Karpas-422 (cell line): ENCODE measurements around the gene PCDHA2. TPM values are rescaled to one million over a fixed set of nuclear protein-coding genes. Genes with fewer than 3 reads are reported as not detected.

Experiments
- DNase-seq: peaks from one replicate; pipeline ENCODE4 v3.0.0-alpha.2; 2015
- H2AFZ ChIP-seq: fragments of 200-600 bp; sonication (generic); 2 replicates; pipeline ENCODE4 v1.6.1; 2014; ENCODE audit warnings: antibody characterized with exemption, low read length, mixed read lengths
- H3K27ac ChIP-seq: fragments of 200-600 bp; sonication (generic); 2 replicates; pipeline ENCODE4 v1.5.1; 2014; ENCODE audit warnings: mild to moderate bottlenecking, low read length, moderate library complexity
- H3K27me3 ChIP-seq: fragments of 200-600 bp; sonication (generic); 2 replicates; pipeline ENCODE4 v1.6.1; 2014; ENCODE audit warnings: low read length, mixed read lengths
- H3K36me3 ChIP-seq: fragments of 200-600 bp; sonication (generic); 2 replicates; pipeline ENCODE4 v1.6.1; 2014; ENCODE audit warnings: low read length, mixed read lengths; ENCODE audit not compliant: insufficient read depth
- H3K4me1 ChIP-seq: fragments of 200-600 bp; sonication (generic); 2 replicates; pipeline ENCODE4 v1.6.1; 2014; ENCODE audit warnings: mild to moderate bottlenecking, low read length, mixed read lengths
- H3K4me2 ChIP-seq: fragments of 200-600 bp; sonication (generic); 2 replicates; pipeline ENCODE4 v1.6.1; 2014; ENCODE audit warnings: low read length, low read depth, mild to moderate bottlenecking; ENCODE audit not compliant: poor library complexity, severe bottlenecking
- H3K4me3 ChIP-seq: fragments of 200-600 bp; sonication (generic); 2 replicates; pipeline ENCODE4 v1.5.1; 2014; ENCODE audit warnings: mild to moderate bottlenecking, antibody characterized with exemption, low read length, mixed read lengths
- H3K79me2 ChIP-seq: fragments of 200-600 bp; sonication (generic); 2 replicates; pipeline ENCODE4 v1.6.1; 2014; ENCODE audit warnings: mild to moderate bottlenecking, low read length, mixed read lengths
- H3K9ac ChIP-seq: fragments of 200-600 bp; sonication (generic); 2 replicates; pipeline ENCODE4 v1.6.0; 2014; ENCODE audit warnings: low read length
- H3K9me2 ChIP-seq: fragments of 200-600 bp; sonication (generic), shearing (Covaris generic); replicated peaks from 2 replicates; pipeline ENCODE4 v1.6.0; 2014; ENCODE audit warnings: mild to moderate bottlenecking, low read length, moderate library complexity; ENCODE audit not compliant: insufficient read depth
- H3K9me3 ChIP-seq: fragments of 300-700, 200-600 bp; sonication (generic); 2 replicates; pipeline ENCODE4 v1.6.1; 2014; ENCODE audit warnings: low read length, mixed read lengths
- H4K20me1 ChIP-seq: fragments of 200-600 bp; sonication (generic); 2 replicates; pipeline ENCODE4 v1.6.1; 2014; ENCODE audit warnings: mild to moderate bottlenecking, antibody characterized with exemption, low read length, low read depth; ENCODE audit not compliant: insufficient read depth
- total RNA-seq: library from RNA; depleted of rRNA; stranded (reverse); fragments of >200 nt; shearing (Covaris generic); gene quantifications from 2 replicates; pipeline ENCODE4 v1.2.3, GENCODE V29; 2014; ENCODE audit warnings: low replicate concordance; rRNA removed

PCDHA2 gene
- total RNA-seq, 1 experiment from 2014 or later, result not detected

DNA sequence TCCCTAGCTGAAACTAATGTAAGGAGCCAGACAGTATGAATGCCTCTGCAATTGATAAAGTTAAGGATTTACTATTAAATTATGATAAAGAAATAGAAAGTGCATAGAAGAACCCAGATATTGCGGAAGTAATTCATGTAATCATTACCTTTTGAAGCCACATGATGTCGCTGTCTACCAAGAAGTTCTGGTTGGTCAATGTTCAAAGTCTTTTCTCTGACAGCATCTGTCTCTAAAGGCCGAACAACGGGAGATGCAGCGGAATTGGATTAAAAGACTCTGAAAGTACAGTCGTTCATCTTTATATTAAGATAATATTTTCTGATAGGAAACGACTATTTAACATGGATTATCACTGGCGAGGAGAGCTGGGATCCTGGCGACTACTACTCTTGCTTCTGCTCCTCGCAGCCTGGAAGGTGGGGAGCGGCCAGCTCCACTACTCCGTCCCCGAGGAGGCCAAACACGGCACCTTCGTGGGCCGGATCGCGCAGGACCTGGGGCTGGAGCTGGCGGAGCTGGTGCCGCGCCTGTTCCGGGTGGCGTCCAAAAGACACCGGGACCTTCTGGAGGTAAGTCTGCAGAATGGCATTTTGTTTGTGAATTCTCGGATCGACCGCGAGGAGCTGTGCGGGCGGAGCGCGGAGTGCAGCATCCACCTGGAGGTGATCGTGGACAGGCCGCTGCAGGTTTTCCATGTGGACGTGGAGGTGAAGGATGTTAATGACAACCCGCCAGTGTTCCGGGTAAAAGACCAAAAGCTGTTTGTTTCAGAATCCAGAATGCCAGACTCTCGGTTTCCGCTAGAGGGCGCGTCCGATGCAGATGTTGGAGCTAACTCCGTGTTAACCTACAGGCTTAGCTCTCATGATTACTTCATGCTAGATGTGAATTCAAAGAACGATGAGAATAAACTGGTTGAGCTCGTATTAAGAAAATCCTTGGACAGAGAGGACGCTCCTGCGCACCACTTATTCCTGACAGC lies 46.6 kb downstream of the PCDHA2 start, which contains the start of gene PCDHA8:
Gene PCDHA8 (plus strand): TSS at position 210 of the 985 bp plus-strand sequence. CDS start 135 bp downstream, at position 345.
- Histone ChIP-seq H3K9ac (no peak within 1 kb of the TSS), H3K9me2 (no peaks in the 10 kb centered on the region), H3K36me3 (no peaks in the 10 kb centered on the region), H3K27ac (no peak within 1 kb of the TSS), H3K4me3 (no peak within 1 kb of the TSS), H3K27me3 (no peaks in the 10 kb centered on the region), H3K4me2 (peak within 1 kb of the TSS; percentile 28), H2AFZ (no peak within 1 kb of the TSS), H4K20me1 (no peaks in the 10 kb centered on the region), H3K79me2 (no peaks in the 10 kb centered on the region), H3K9me3 (no peaks in the 10 kb centered on the region), H3K4me1 (no peaks in the 10 kb centered on the region)
- DNase-seq, result peak; percentile 75

DNA sequence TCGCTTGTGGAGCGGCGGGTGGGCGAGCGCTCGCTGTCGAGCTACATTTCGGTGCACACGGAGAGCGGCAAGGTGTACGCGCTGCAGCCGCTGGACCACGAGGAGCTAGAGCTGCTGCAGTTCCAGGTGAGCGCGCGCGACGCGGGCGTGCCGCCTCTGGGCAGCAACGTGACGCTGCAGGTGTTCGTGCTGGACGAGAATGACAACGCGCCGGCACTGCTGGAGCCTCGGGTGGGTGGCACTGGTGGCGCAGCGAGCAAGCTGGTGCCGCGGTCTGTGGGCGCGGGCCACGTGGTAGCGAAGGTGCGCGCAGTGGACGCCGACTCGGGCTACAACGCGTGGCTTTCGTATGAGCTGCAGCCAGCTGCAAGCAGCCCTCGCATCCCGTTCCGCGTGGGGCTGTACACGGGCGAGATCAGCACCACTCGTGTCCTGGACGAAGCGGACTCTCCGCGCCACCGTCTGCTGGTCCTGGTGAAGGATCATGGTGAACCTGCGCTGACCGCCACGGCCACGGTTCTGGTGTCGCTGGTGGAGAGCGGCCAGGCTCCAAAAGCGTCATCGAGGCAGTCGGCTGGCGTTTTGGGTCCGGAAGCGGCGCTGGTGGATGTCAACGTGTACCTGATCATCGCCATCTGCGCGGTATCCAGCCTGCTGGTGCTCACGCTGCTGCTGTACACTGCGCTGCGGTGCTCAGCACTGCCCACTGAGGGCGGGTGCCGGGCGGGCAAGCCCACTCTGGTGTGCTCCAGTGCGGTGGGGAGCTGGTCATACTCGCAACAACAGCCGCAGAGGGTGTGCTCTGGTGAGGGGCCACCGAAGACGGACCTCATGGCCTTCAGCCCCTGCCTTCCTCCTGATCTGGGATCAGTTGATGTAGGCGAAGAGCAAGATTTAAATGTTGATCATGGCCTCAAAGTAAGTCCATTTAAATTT lies 48.4 kb downstream of the PCDHA2 start:
- no peak overlapping the region for H3K27ac ChIP-seq
- no peak overlapping the region for H2AFZ ChIP-seq
- no peak overlapping the region for H3K4me2 ChIP-seq
- H3K79me2 ChIP-seq, result no peaks in the 10 kb centered on the region
- H3K27me3 ChIP-seq, result no peaks in the 10 kb centered on the region
- no peaks in the 10 kb centered on the region for H4K20me1 ChIP-seq
- no peaks in the 10 kb centered on the region for H3K9me2 ChIP-seq
- H3K36me3 ChIP-seq, result no peaks in the 10 kb centered on the region
- no peak for DNase-seq
- H3K4me1 ChIP-seq, result no peaks in the 10 kb centered on the region
- no peak overlapping the region for H3K4me3 ChIP-seq
- no peak overlapping the region for H3K9ac ChIP-seq
- no peaks in the 10 kb centered on the region for H3K9me3 ChIP-seq

Other genes starting within 250 kb of the PCDHA2 start
- gene EIF4EBP3, start 247.2 kb upstream of the PCDHA2 start, total RNA-seq, result 7.3 and 12.2 TPM in 2 replicates
- gene SRA1, start 237.4 kb upstream of the PCDHA2 start, total RNA-seq, result 27.1 and 45.7 TPM in 2 replicates
- 33.2 and 42.2 TPM in 2 replicates for gene APBB3, start 230.3 kb upstream of the PCDHA2 start, total RNA-seq
- 19.0 and 33.5 TPM in 2 replicates for gene SLC35A4, start 230.0 kb upstream of the PCDHA2 start, total RNA-seq
- gene CD14, start 161.7 kb upstream of the PCDHA2 start, total RNA-seq, result not detected in 2 replicates
- gene TMCO6, start 155.4 kb upstream of the PCDHA2 start, total RNA-seq, result 23.8 and 29.9 TPM in 2 replicates
- 126 and 131 TPM in 2 replicates for gene NDUFA2, start 147.2 kb upstream of the PCDHA2 start, total RNA-seq
- 101 and 106 TPM in 2 replicates for gene IK, start 147.0 kb upstream of the PCDHA2 start, total RNA-seq
- gene WDR55, start 129.9 kb upstream of the PCDHA2 start, total RNA-seq, result 15.9 and 21.5 TPM in 2 replicates
- gene DND1, start 121.3 kb upstream of the PCDHA2 start, total RNA-seq, result 0.71 and 2.0 TPM in 2 replicates
- 29.9 and 61.0 TPM in 2 replicates for gene HARS1, start 103.5 kb upstream of the PCDHA2 start, total RNA-seq
- 18.1 and 18.3 TPM in 2 replicates for gene HARS2, start 103.4 kb upstream of the PCDHA2 start, total RNA-seq
- gene ZMAT2, start 94.4 kb upstream of the PCDHA2 start, total RNA-seq, result 18.1 and 20.6 TPM in 2 replicates
- gene PCDHA1, start 8.7 kb upstream of the PCDHA2 start, total RNA-seq, result not detected in 2 replicates
- not detected in 2 replicates for gene PCDHA3, start 6.2 kb downstream of the PCDHA2 start, total RNA-seq
- gene PCDHA4, start 12.2 kb downstream of the PCDHA2 start, total RNA-seq, result not detected in 2 replicates
- not detected in 2 replicates for gene PCDHA5, start 26.8 kb downstream of the PCDHA2 start, total RNA-seq
- not detected in 2 replicates for gene PCDHA6, start 33.1 kb downstream of the PCDHA2 start, total RNA-seq
- not detected in 2 replicates for gene PCDHA7, start 39.4 kb downstream of the PCDHA2 start, total RNA-seq
- gene PCDHA8, start 46.3 kb downstream of the PCDHA2 start, total RNA-seq, result not detected in 2 replicates
- gene PCDHA9, start 53.5 kb downstream of the PCDHA2 start, total RNA-seq, result not detected in 2 replicates
- gene PCDHA10, start 61.0 kb downstream of the PCDHA2 start, total RNA-seq, result not detected in 2 replicates
- not detected in 2 replicates for gene PCDHA11, start 74.1 kb downstream of the PCDHA2 start, total RNA-seq
- gene PCDHA12, start 80.5 kb downstream of the PCDHA2 start, total RNA-seq, result not detected in 2 replicates
- not detected in 2 replicates for gene PCDHA13, start 87.3 kb downstream of the PCDHA2 start, total RNA-seq
- gene PCDHAC1, start 131.4 kb downstream of the PCDHA2 start, total RNA-seq, result not detected in 2 replicates
- not detected in 2 replicates for gene PCDHAC2, start 171.6 kb downstream of the PCDHA2 start, total RNA-seq